ENCODE results near the gene GFPT2. TPM values are rescaled to one million over a fixed set of nuclear protein-coding genes. Genes with fewer than 3 reads are reported as not detected.

GFPT2 gene
- total and polyA plus RNA-seq, 2 of the 8 experiments (the other 6 are each of a cell fraction or from before 2014, with no cell fraction given), result 83.7 to 143 TPM

DNA sequence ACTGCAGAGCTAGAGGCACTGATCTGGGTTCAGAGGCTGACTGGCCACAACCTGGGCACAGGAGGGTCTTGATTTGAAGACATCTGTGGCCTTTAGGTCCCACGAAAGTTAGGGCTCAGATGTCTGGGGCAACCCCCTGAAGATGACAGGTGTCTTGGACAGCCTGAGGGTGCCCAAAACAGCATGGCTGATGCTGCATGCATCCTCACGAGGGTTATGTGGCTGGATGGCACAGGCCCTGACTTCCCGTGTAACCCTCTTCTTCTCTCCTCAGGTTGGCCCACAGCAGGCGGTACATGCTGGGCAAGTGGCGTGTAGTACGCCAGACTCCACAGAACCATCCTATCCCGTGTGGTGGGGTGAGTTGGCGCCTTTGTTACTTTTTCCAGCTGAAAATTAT lies 29.8 kb upstream of the GFPT2 start:
- no peak overlapping the region for H3K4ac ChIP-seq (replicated peaks; ENCODE audit: insufficient read length, low read depth, low read length)
- no peak overlapping the region for H4K91ac ChIP-seq (replicated peaks; ENCODE audit: insufficient read length, low read length)
- H2BK120ac ChIP-seq (replicated peaks; ENCODE audit: low read depth, low read length), result no peak overlapping the region
- H3K9me3 ChIP-seq (ENCODE audit: insufficient read depth in 2 of 2, low read depth in 1 of 2, low read length in 1 of 2), result no peaks in the 10 kb centered on the region
- H3K4me2 ChIP-seq (ENCODE audit: insufficient read depth in 1 of 2, low read depth in 2 of 2, low read length in 2 of 2), result no peak overlapping the region
- peak overlapping the region; percentile 50; the same call in 1 of the 2 replicates for H2BK12ac ChIP-seq (ENCODE audit: low read depth, low read length)
- H3K56ac ChIP-seq (replicated peaks; ENCODE audit: insufficient read length, low read depth, low read length), result no peak overlapping the region
- no peak overlapping the region for H3K9ac ChIP-seq (replicated peaks in 1 of 4; ENCODE audit: extremely low read depth in 1 of 4, low read depth in 3 of 4, low read length in 3 of 4)
- H4K20me1 ChIP-seq (replicated peaks in 1 of 2; ENCODE audit: control insufficient read depth in 1 of 2, insufficient read depth in 2 of 2, low read length in 2 of 2), result no peaks in the 10 kb centered on the region
- CTCF ChIA-PET (ENCODE audit: partially characterized antibody), result interaction anchor here (1.2 to 4.2 kb wide), 2 partner anchors 8 to 12 kb away, joined by 3 to 15 read pairs; no protein-coding TSS in a partner anchor
- TF ChIP-seq GTF2F1 (IDR thresholded peaks at IDR 0.05; ENCODE audit: borderline replicate concordance, low read depth, low read length) (no peak), EGR1 (IDR thresholded peaks at IDR 0.05; ENCODE audit: borderline replicate concordance, low read depth, low read length) (no peak), SIN3A (conservative IDR thresholded peaks at IDR 0.05 in 1 of 2, IDR thresholded peaks at IDR 0.05 in 1 of 2; ENCODE audit: low read depth in 1 of 2, low read length in 2 of 2) (no peak)
- H2BK15ac ChIP-seq (ENCODE audit: low read length), result no peak overlapping the region
- H2BK5ac ChIP-seq (ENCODE audit: low read depth, low read length), result no peak overlapping the region
- no peak overlapping the region for H3K14ac ChIP-seq (ENCODE audit: insufficient read length)
- no peaks in the 10 kb centered on the region for H3K79me2 ChIP-seq (ENCODE audit: control insufficient read depth in 1 of 2, insufficient read depth in 2 of 2, low read length in 2 of 2)
- H3K36me3 ChIP-seq (ENCODE audit: control insufficient read depth in 2 of 4, insufficient read depth in 4 of 4, low read length in 3 of 4), result no peaks in the 10 kb centered on the region
- H3K23me2 ChIP-seq (ENCODE audit: low read depth, low read length), result peaks cover 1% of the 10 kb centered on the region; the same call in 1 of the 2 replicates
- no peaks in the 10 kb centered on the region for H3K79me1 ChIP-seq (ENCODE audit: low read depth, low read length)
- no peak overlapping the region for H3K27ac ChIP-seq (ENCODE audit: low read depth, low read length)
- no peaks in the 10 kb centered on the region; a peak in 1 of 7 replicates for H3K4me1 ChIP-seq (replicated peaks in 1 of 4; ENCODE audit: control insufficient read depth in 3 of 4, insufficient read depth in 4 of 4, low read length in 3 of 4)
- H3K4me3 ChIP-seq (ENCODE audit: extremely low read depth in 1 of 4, insufficient read depth in 2 of 4, low read depth in 3 of 4, low read length in 4 of 4), result no peak overlapping the region
- H2AK5ac ChIP-seq (ENCODE audit: low read depth, low read length), result no peak overlapping the region
- no peaks in the 10 kb centered on the region; a peak in 1 of 7 replicates for H3K27me3 ChIP-seq (replicated peaks in 1 of 4; ENCODE audit: control insufficient read depth in 3 of 4, extremely low read depth in 1 of 4, insufficient read depth in 3 of 4, low read length in 3 of 4)
- no peak overlapping the region for H3K18ac ChIP-seq (ENCODE audit: extremely low read depth, low read length)
- H2BK20ac ChIP-seq (ENCODE audit: low read length), result no peak overlapping the region
- POLR2A ChIA-PET (ENCODE audit: partially characterized antibody), result no interaction called here
- H3K23ac ChIP-seq (ENCODE audit: insufficient read length), result no peak overlapping the region
- WGBS, 2 experiments (ENCODE audit: extremely low coverage in 1 of 2, insufficient coverage in 1 of 2, insufficient read length in 1 of 2, insufficient replicate concordance in 2 of 2, low coverage in 1 of 2, low lambda C conversion rate in 2 of 2, missing lambda C conversion rate in 1 of 2), result 86% methylated on average over 8 of the region's 8 CpGs; no CpG with 5 or more reads in 1 of the 2 experiments
- H2AFZ ChIP-seq (ENCODE audit: low read length), result no peak overlapping the region
- H4K5ac ChIP-seq (ENCODE audit: insufficient read length, low read depth, low read length), result no peak overlapping the region
- FAIRE-seq, result no peak
- peak overlapping the region; percentile 46; the same call in 1 of the 2 replicates for H4K8ac ChIP-seq (ENCODE audit: extremely low read depth, insufficient read depth, low read length)
- no peak for DNase-seq (ENCODE audit: low read depth in 1 of 2, low spot score in 2 of 2)

Data from H1 (cell line).